Gastroesophageal sphincter (tissue), 3 donors: ENCODE results near the gene MAP3K15.

Experiments used
- CTCF ChIP-seq, 4 experiments: fragments of 200-600 bp in 2 of 4; fragments of 450-650 bp in 2 of 4; sonication (generic) in 1 of 4; IDR thresholded peaks; one replicate each; pipeline ENCODE4 v1.5.1; 2017 to 2019; ENCODE audit warnings: antibody characterized with exemption in 4 of 4, mild to moderate bottlenecking in 2 of 4, moderate library complexity in 2 of 4
- EP300 ChIP-seq: sonication (generic); formaldehyde crosslinking; IDR thresholded peaks from one replicate; pipeline ENCODE4 v1.6.1; 2017; ENCODE audit warnings: antibody characterized with exemption, mild to moderate bottlenecking
- POLR2AphosphoS5 ChIP-seq: sonication (generic); formaldehyde crosslinking; IDR thresholded peaks from one replicate; pipeline ENCODE4 v1.6.1; 2017; ENCODE audit warnings: antibody characterized with exemption

GRCh38 chrX:19544693-19545305 lies 29.5 kb upstream of the MAP3K15 start:
- TF ChIP-seq POLR2AphosphoS5 (no peak), CTCF (IDR thresholded peaks at IDR 0.05) (peak; percentile 21 to 74 (median 40)), EP300 (no peak)
